Measurements from ENCODE around the gene TMEM131. TPM values are rescaled to one million over a fixed set of nuclear protein-coding genes. Genes with fewer than 3 reads are reported as not detected.

Gene TMEM131
- total RNA-seq, 1 experiment from 2014 or later = 29.2 TPM

GRCh38 chr2:97797355-97797754 lies 198.4 kb downstream of the TMEM131 start:
- Mint-ChIP-seq H3K4me3 (ENCODE audit: low read depth, unreplicated experiment) (no peak overlapping the region), H3K27ac (ENCODE audit: unreplicated experiment) (no peak overlapping the region), H3K36me3 (ENCODE audit: insufficient read depth, unreplicated experiment) (no peaks in the 10 kb centered on the region), H3K9me3 (ENCODE audit: low read depth, unreplicated experiment) (no peaks in the 10 kb centered on the region), H3K4me1 (ENCODE audit: low read depth, unreplicated experiment) (no peaks in the 10 kb centered on the region), H3K27me3 (ENCODE audit: unreplicated experiment) (no peaks in the 10 kb centered on the region)
- intact Hi-C loops (cut with micrococcal nuclease; ENCODE audit: unreplicated experiment) = no loop called here
- CTCF ChIA-PET = no interaction called here
- TF ChIP-seq CTCF (IDR thresholded peaks at IDR 0.05; ENCODE audit: unreplicated experiment) = no peak
- no peak for DNase-seq
- BruUV-seq (replicated peaks) = no TSS peak

- intact Hi-C loops (cut with micrococcal nuclease; ENCODE audit: unreplicated experiment) = no loop called here
- Mint-ChIP-seq H3K4me1 (ENCODE audit: low read depth, unreplicated experiment) (no peaks in the 10 kb centered on the region), H3K9me3 (ENCODE audit: low read depth, unreplicated experiment) (no peaks in the 10 kb centered on the region), H3K27ac (ENCODE audit: unreplicated experiment) (no peak overlapping the region), H3K27me3 (ENCODE audit: unreplicated experiment) (no peaks in the 10 kb centered on the region), H3K4me3 (ENCODE audit: low read depth, unreplicated experiment) (no peak overlapping the region), H3K36me3 (ENCODE audit: insufficient read depth, unreplicated experiment) (no peaks in the 10 kb centered on the region)
- no peak for DNase-seq
- BruUV-seq (replicated peaks) = no TSS peak
- CTCF ChIA-PET = no interaction called here
- no peak for TF ChIP-seq CTCF (IDR thresholded peaks at IDR 0.05; ENCODE audit: unreplicated experiment)
Measured at GRCh38 chr2:97796465-97797126, 199.2 kb downstream of the TMEM131 start.

GRCh38 chr2:97792416-97792815 lies 203.3 kb downstream of the TMEM131 start:
- TF ChIP-seq CTCF (IDR thresholded peaks at IDR 0.05; ENCODE audit: unreplicated experiment) = no peak
- CTCF ChIA-PET = no interaction called here
- no peak overlapping the region for H3K4me3 Mint-ChIP-seq (ENCODE audit: low read depth, unreplicated experiment)
- H3K27ac Mint-ChIP-seq (ENCODE audit: unreplicated experiment) = no peak overlapping the region
- no peaks in the 10 kb centered on the region for H3K4me1 Mint-ChIP-seq (ENCODE audit: low read depth, unreplicated experiment)
- DNase-seq = no peak
- no peaks in the 10 kb centered on the region for H3K9me3 Mint-ChIP-seq (ENCODE audit: low read depth, unreplicated experiment)
- intact Hi-C loops (cut with micrococcal nuclease; ENCODE audit: unreplicated experiment) = no loop called here
- BruUV-seq (replicated peaks) = TSS peak; percentile 66
- no peaks in the 10 kb centered on the region for H3K36me3 Mint-ChIP-seq (ENCODE audit: insufficient read depth, unreplicated experiment)
- no peaks in the 10 kb centered on the region for H3K27me3 Mint-ChIP-seq (ENCODE audit: unreplicated experiment)

GRCh38 chr2:97788986-97789644 lies 206.6 kb downstream of the TMEM131 start:
- CTCF ChIA-PET = no interaction called here
- BruUV-seq (replicated peaks) = no TSS peak

More at GRCh38 chr2:97788986-97789644, 206.6 kb downstream of the TMEM131 start:
- Mint-ChIP-seq H3K4me3 (ENCODE audit: low read depth, unreplicated experiment) (no peak overlapping the region), H3K36me3 (ENCODE audit: insufficient read depth, unreplicated experiment) (no peaks in the 10 kb centered on the region), H3K4me1 (ENCODE audit: low read depth, unreplicated experiment) (no peaks in the 10 kb centered on the region), H3K27ac (ENCODE audit: unreplicated experiment) (no peak overlapping the region), H3K27me3 (ENCODE audit: unreplicated experiment) (no peaks in the 10 kb centered on the region), H3K9me3 (ENCODE audit: low read depth, unreplicated experiment) (no peaks in the 10 kb centered on the region)
- DNase-seq = no peak
- TF ChIP-seq CTCF (IDR thresholded peaks at IDR 0.05; ENCODE audit: unreplicated experiment) = no peak
- intact Hi-C loops (cut with micrococcal nuclease; ENCODE audit: unreplicated experiment) = no loop called here
